Measurements from ENCODE around the gene MSRB1. TPM values are rescaled to one million over a fixed set of nuclear protein-coding genes. Genes with fewer than 3 reads are reported as not detected.

The MSRB1 gene
- total and polyA plus RNA-seq, 9 of the 15 experiments (the other 6 are each of a cell fraction or from before 2014, with no cell fraction given), result 5.4 to 33.7 (median 25.7) TPM

- no peak for TF ChIP-seq ZNF644 (tag; IDR thresholded peaks at IDR 0.05; ENCODE audit: low read depth)
- 0 out of 2 replicates have a peak, but pooled peaks have one; percentile 48 for TF ChIP-seq E2F3 (CRISPR knock-in tag; IDR thresholded peaks at IDR 0.05)
- no peak for TF ChIP-seq POLR3G (IDR thresholded peaks at IDR 0.05; ENCODE audit: extremely low read depth, insufficient read length, insufficient replicate concordance)
- no peak for TF ChIP-seq ZNF449 (CRISPR knock-in tag; IDR thresholded peaks at IDR 0.05)
- TF ChIP-seq TCFL5 (CRISPR knock-in tag; conservative IDR thresholded peaks at IDR 0.05), result no peak
- peak; percentile 97 for TF ChIP-seq CXXC5 (CRISPR knock-in tag; IDR thresholded peaks at IDR 0.05)
- peak; percentile 86 for TF ChIP-seq PHF8 (IDR thresholded peaks at IDR 0.05; ENCODE audit: borderline replicate concordance, low read length)
- TF ChIP-seq ZNF431 (CRISPR knock-in tag; IDR thresholded peaks at IDR 0.05), result 0 out of 2 replicates have a peak, but pooled peaks have one; percentile 10
- TF ChIP-seq ZC3H11A (IDR thresholded peaks at IDR 0.05; ENCODE audit: low read depth, low read length), result no peak
- peak; percentile 93 for TF ChIP-seq EGR1 (conservative IDR thresholded peaks at IDR 0.05)
- TF ChIP-seq AFF4 (CRISPR knock-in tag; IDR thresholded peaks at IDR 0.05), result peak; percentile 85
- TF ChIP-seq CBX1 (IDR thresholded peaks at IDR 0.05; ENCODE audit: low read depth), result peak; percentile 78
- no peak; the same call in none of the 2 replicates for TF ChIP-seq ZNF511 (CRISPR knock-in tag; IDR thresholded peaks at IDR 0.05)
- TF ChIP-seq MED1 (CRISPR knock-in tag; IDR thresholded peaks at IDR 0.05; ENCODE audit: borderline replicate concordance), result peak; percentile 42; the same call in 1 of the 2 replicates
- TF ChIP-seq TSC22D4 (tag; IDR thresholded peaks at IDR 0.05), result no peak
- no peak for TF ChIP-seq ZNF239 (CRISPR knock-in tag; IDR thresholded peaks at IDR 0.05)
- TF ChIP-seq SREBF2 (CRISPR knock-in tag; IDR thresholded peaks at IDR 0.05), result no peak; the same call in 1 of the 2 replicates
- peak; percentile 85 for TF ChIP-seq SUPT5H (IDR thresholded peaks at IDR 0.05)
- TF ChIP-seq ZKSCAN3 (CRISPR knock-in tag; IDR thresholded peaks at IDR 0.05), result no peak
- TF ChIP-seq ZNF444 (CRISPR knock-in tag; IDR thresholded peaks at IDR 0.05), result no peak
- no peak for TF ChIP-seq PHTF2 (CRISPR knock-in tag; IDR thresholded peaks at IDR 0.05)
- TF ChIP-seq TCF7L2 (IDR thresholded peaks at IDR 0.05; ENCODE audit: low read depth, low read length), result no peak
- no peak for TF ChIP-seq ZNF146 (CRISPR knock-in tag; IDR thresholded peaks at IDR 0.05; ENCODE audit: unreplicated experiment)
- TF ChIP-seq ZNF830 (CRISPR knock-in tag; IDR thresholded peaks at IDR 0.05), result no peak
Measured at GRCh38 chr16:1971796-1972489, 28.9 kb upstream of the MSRB1 start, which contains the start of gene TBL3 (continued).
